NCI-H146 (cell line): ENCODE data around the gene PTCH1.

Source experiments
- DNase-seq: peaks from one replicate; lab custom pipeline; 2025; lab: John Stamatoyannopoulos, UW

Gene PTCH1

GRCh38 chr9:95462249-95463147 lies 54.3 kb downstream of the PTCH1 start:
- DNase-seq = peak; percentile 41

GRCh38 chr9:95461448-95462248 lies 55.1 kb downstream of the PTCH1 start:
- no peak for DNase-seq

- no peak for DNase-seq
Observed at GRCh38 chr9:95460518-95461164, 56.1 kb downstream of the PTCH1 start.

- DNase-seq = no peak
Observed at GRCh38 chr9:95459851-95460517, 56.8 kb downstream of the PTCH1 start.

- DNase-seq = no peak
Observed at GRCh38 chr9:95459178-95459577, 57.6 kb downstream of the PTCH1 start.

GRCh38 chr9:95458666-95459065 lies 58.1 kb downstream of the PTCH1 start:
- DNase-seq = no peak

GRCh38 chr9:95457769-95458168 lies 59.0 kb downstream of the PTCH1 start:
- DNase-seq = no peak

GRCh38 chr9:95455714-95456113 lies 61.1 kb downstream of the PTCH1 start:
- no peak for DNase-seq

- DNase-seq = no peak
Observed at GRCh38 chr9:95452176-95452575, 64.6 kb downstream of the PTCH1 start.

GRCh38 chr9:95451065-95451426 lies 65.7 kb downstream of the PTCH1 start:
- DNase-seq = no peak

GRCh38 chr9:95450171-95451064 lies 66.4 kb downstream of the PTCH1 start:
- no peak for DNase-seq

- DNase-seq = no peak
Observed at GRCh38 chr9:95449016-95449415, 67.8 kb downstream of the PTCH1 start.

- peak; percentile 59 for DNase-seq
Observed at GRCh38 chr9:95447660-95448420, 68.9 kb downstream of the PTCH1 start.

GRCh38 chr9:95446984-95447383 lies 69.8 kb downstream of the PTCH1 start:
- no peak for DNase-seq

- DNase-seq = no peak
Observed at GRCh38 chr9:95446259-95446658, 70.5 kb downstream of the PTCH1 start.

- DNase-seq = no peak
Observed at GRCh38 chr9:95444160-95444559, 72.6 kb downstream of the PTCH1 start.

- no peak for DNase-seq
Observed at GRCh38 chr9:95443301-95443700, 73.5 kb downstream of the PTCH1 start.

GRCh38 chr9:95441081-95441480 lies 75.7 kb downstream of the PTCH1 start:
- no peak for DNase-seq

- DNase-seq = no peak
Observed at GRCh38 chr9:95440447-95440846, 76.3 kb downstream of the PTCH1 start.
